ENCODE measurements around the gene COA3.

The COA3 gene

DNA sequence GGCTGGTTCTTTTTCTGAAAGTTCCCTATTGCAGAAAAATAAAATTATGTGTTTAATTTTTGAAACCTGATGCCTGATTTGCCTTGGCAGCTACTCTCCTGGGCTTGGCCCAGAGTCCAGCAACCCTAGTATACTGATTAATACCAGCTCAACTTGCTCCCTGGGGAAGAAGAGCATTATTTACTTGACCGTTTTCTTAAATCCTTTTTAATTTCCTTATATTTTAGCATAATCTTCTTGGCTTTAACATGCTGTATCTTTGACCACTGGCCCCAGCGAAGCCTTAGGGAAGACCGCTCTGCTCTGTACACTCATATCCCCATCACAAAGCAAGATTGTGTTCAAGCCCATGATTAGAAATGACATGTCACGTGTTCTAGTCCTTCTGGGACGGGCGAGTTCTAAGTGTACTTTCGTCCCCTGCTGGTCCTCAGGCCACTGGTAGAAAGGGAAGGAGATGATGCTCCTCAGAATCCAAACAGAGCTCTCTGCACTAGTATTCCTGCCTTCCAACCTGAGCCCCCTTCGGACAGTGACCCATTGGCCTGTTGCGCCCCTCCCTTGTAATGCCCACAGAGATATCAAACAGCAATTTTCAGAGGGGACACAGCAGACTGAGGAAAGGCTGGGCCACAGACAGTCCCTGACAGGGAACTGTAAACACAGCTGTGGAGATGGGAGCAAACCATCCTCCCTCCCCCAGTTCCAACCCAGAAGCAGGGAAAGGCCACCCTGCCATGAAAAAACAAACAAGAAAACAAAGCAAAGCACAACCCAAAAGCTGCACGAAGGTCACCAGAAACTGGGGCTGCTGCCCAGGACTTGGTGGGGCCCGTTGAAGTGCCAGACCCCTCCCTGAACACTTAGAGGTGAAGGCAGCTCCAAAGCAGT is 49.4 kb downstream of the COA3 start:
- no peak for DNase-seq

DNA sequence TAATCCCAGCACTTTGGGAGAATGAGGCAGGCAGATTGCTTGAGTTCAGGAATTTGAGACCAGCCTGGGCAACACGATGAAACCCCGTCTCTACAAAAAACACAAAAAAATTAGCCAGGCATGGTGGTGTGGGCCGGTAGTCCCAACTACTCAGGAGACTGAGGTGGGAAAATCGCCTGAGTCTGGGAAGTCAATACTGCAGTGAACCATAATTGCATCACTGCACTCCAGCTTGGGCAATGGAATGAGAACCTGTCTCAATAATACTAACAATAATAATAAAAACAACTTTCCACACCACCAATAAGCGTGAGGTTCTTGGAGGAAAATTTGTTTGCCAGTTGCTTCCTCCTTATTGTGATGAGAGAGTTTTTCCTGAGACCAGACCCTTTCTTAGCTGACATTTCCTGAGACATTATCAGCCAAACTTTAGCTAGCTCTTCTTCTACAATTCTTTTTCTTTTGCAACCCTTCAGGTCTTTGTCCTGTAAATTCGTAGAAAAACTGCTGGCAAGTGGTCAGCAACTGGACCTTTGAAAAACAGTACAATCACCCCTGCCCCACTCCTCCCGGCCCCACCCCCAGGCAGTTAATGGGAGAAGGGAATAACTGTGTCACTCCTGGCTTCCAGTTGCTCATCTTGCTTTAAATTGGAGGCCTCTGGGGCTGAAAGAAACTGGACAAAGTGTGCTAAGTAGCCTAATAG is 50.1 kb downstream of the COA3 start:
- DNase-seq = no peak

Data from EL (cell line).